Measurements from ENCODE around the gene STEAP3.

Gene STEAP3

GRCh38 chr2:119184512-119184911 lies 39.1 kb upstream of the STEAP3 start:
- no peak for TF ChIP-seq CTCF (IDR thresholded peaks at IDR 0.05; ENCODE audit: extremely low read depth, insufficient read depth, missing control alignments)
- in situ Hi-C loops (cut with MboI; ENCODE audit: low pct_unique_long_range_greater_than_20kb, low sequenced_read_pairs, unreplicated experiment) = no loop called here
- no peak for DNase-seq (ENCODE audit: low spot score)

GRCh38 chr2:119190321-119191111 lies 33.1 kb upstream of the STEAP3 start:
- no peak for TF ChIP-seq CTCF (IDR thresholded peaks at IDR 0.05; ENCODE audit: extremely low read depth, insufficient read depth, missing control alignments)
- in situ Hi-C loops (cut with MboI; ENCODE audit: low pct_unique_long_range_greater_than_20kb, low sequenced_read_pairs, unreplicated experiment) = no loop called here
- no peak for DNase-seq (ENCODE audit: low spot score)

GRCh38 chr2:119192893-119193292 lies 30.7 kb upstream of the STEAP3 start:
- no peak for DNase-seq (ENCODE audit: low spot score)
- in situ Hi-C loops (cut with MboI; ENCODE audit: low pct_unique_long_range_greater_than_20kb, low sequenced_read_pairs, unreplicated experiment) = no loop called here
- TF ChIP-seq CTCF (IDR thresholded peaks at IDR 0.05; ENCODE audit: extremely low read depth, insufficient read depth, missing control alignments) = no peak

GRCh38 chr2:119195001-119195400 lies 28.6 kb upstream of the STEAP3 start:
- no peak for TF ChIP-seq CTCF (IDR thresholded peaks at IDR 0.05; ENCODE audit: extremely low read depth, insufficient read depth, missing control alignments)
- in situ Hi-C loops (cut with MboI; ENCODE audit: low pct_unique_long_range_greater_than_20kb, low sequenced_read_pairs, unreplicated experiment) = no loop called here
- DNase-seq (ENCODE audit: low spot score) = no peak

GRCh38 chr2:119195887-119196286 lies 27.7 kb upstream of the STEAP3 start:
- in situ Hi-C loops (cut with MboI; ENCODE audit: low pct_unique_long_range_greater_than_20kb, low sequenced_read_pairs, unreplicated experiment) = no loop called here
- no peak for DNase-seq (ENCODE audit: low spot score)
- TF ChIP-seq CTCF (IDR thresholded peaks at IDR 0.05; ENCODE audit: extremely low read depth, insufficient read depth, missing control alignments) = no peak

- DNase-seq (ENCODE audit: low spot score) = no peak
- no peak for TF ChIP-seq CTCF (IDR thresholded peaks at IDR 0.05; ENCODE audit: extremely low read depth, insufficient read depth, missing control alignments)
- in situ Hi-C loops (cut with MboI; ENCODE audit: low pct_unique_long_range_greater_than_20kb, low sequenced_read_pairs, unreplicated experiment) = no loop called here
These were observed 27.1 kb upstream of the STEAP3 start for GRCh38 chr2:119196301-119197125.

Data from GM13977 (cell line).